Right atrium auricular region (tissue), 2 donors: ENCODE results near the gene ZMAT5. TPM values are rescaled to one million over a fixed set of nuclear protein-coding genes. Genes with fewer than 3 reads are reported as not detected.

Source experiments
- DNase-seq: peaks from one replicate; pipeline ENCODE4 v3.0.0-alpha.2; 2019; ENCODE audit warnings: low spot score
- H3K27ac ChIP-seq, 2 donors: fragments of 200-600 bp; sonication (generic); 1 replicate in 1 of 2; 2 replicates in 1 of 2; pipeline ENCODE4 v1.5.1; 2016 to 2019
- H3K27me3 ChIP-seq, 2 donors: fragments of 200-600 bp; sonication (generic); one replicate each; pipeline versions ENCODE4 v1.5.1 to v1.6.0; 2017 to 2019
- H3K36me3 ChIP-seq: fragments of 200-600 bp; sonication (generic); one replicate; pipeline ENCODE4 v1.5.1; 2016
- H3K4me1 ChIP-seq, 2 donors: fragments of 200-600 bp; sonication (generic); one replicate each; pipeline versions ENCODE4 v1.5.1 to v1.6.0; 2017 to 2019
- H3K4me3 ChIP-seq, 2 donors: fragments of 200-600 bp; sonication (generic); 1 replicate in 1 of 2; 2 replicates in 1 of 2; pipeline ENCODE4 v1.5.1; 2017 to 2019; ENCODE audit warnings: mild to moderate bottlenecking in 1 of 2, moderate library complexity in 1 of 2
- H3K9me3 ChIP-seq, 2 donors: fragments of 200-600 bp; sonication (generic); one replicate each; pipeline ENCODE4 v1.5.1; 2019
- CTCF ChIP-seq, 2 donors: fragments of 200-600 bp; sonication (generic); IDR thresholded peaks; one replicate each; pipeline ENCODE4 v1.5.1; 2019; ENCODE audit warnings: antibody characterized with exemption in 2 of 2
- total RNA-seq, 2 donors: library from RNA; depleted of rRNA; stranded (reverse); fragments of >200 nt; gene quantifications; one replicate each; pipeline ENCODE4 v1.1.0, GENCODE V29; 2016

ZMAT5 gene
- total RNA-seq, 2 donors from 2014 or later, result 17.0 to 22.9 TPM

- peaks cover 18% of the 10 kb centered on the region for H3K36me3 ChIP-seq
Measured at GRCh38 chr22:29737251-29738117, 29.3 kb downstream of the ZMAT5 start.

GRCh38 chr22:29735416-29735815, 31.4 kb downstream of the ZMAT5 start:
- no peaks in the 10 kb centered on the region for H3K9me3 ChIP-seq
- no peaks in the 10 kb centered on the region for H3K4me1 ChIP-seq
- no peak for DNase-seq
- peaks cover 19% of the 10 kb centered on the region for H3K36me3 ChIP-seq
- TF ChIP-seq CTCF (IDR thresholded peaks at IDR 0.05), result no peak
- no peak overlapping the region for H3K27ac ChIP-seq
- no peak overlapping the region for H3K4me3 ChIP-seq
- H3K27me3 ChIP-seq, result no peaks in the 10 kb centered on the region

More at GRCh38 chr22:29737251-29738117, 29.3 kb downstream of the ZMAT5 start:
- no peak for DNase-seq
- no peak for TF ChIP-seq CTCF (IDR thresholded peaks at IDR 0.05)
- H3K9me3 ChIP-seq, result no peaks in the 10 kb centered on the region
- H3K4me1 ChIP-seq, result no peaks in the 10 kb centered on the region
- no peaks in the 10 kb centered on the region for H3K27me3 ChIP-seq
- H3K4me3 ChIP-seq, result no peak overlapping the region
- H3K27ac ChIP-seq, result no peak overlapping the region

- no peak for DNase-seq
- Histone ChIP-seq H3K4me3 (no peak overlapping the region), H3K4me1 (no peaks in the 10 kb centered on the region), H3K27me3 (no peaks in the 10 kb centered on the region), H3K9me3 (no peaks in the 10 kb centered on the region), H3K27ac (no peak overlapping the region), H3K36me3 (peaks cover 18% of the 10 kb centered on the region)
- TF ChIP-seq CTCF (IDR thresholded peaks at IDR 0.05), result no peak
Measured at GRCh38 chr22:29734838-29735237, 32.0 kb downstream of the ZMAT5 start.

- no peaks in the 10 kb centered on the region for H3K4me1 ChIP-seq
- H3K27ac ChIP-seq, result no peak overlapping the region
- TF ChIP-seq CTCF (IDR thresholded peaks at IDR 0.05), result no peak
- no peak for DNase-seq
- H3K27me3 ChIP-seq, result no peaks in the 10 kb centered on the region
- H3K4me3 ChIP-seq, result no peak overlapping the region
- no peaks in the 10 kb centered on the region for H3K9me3 ChIP-seq
- peaks cover 13% of the 10 kb centered on the region for H3K36me3 ChIP-seq
Measured at GRCh38 chr22:29734406-29734805, 32.4 kb downstream of the ZMAT5 start.

GRCh38 chr22:29733362-29734201, 33.2 kb downstream of the ZMAT5 start:
- Histone ChIP-seq H3K27ac (no peak overlapping the region), H3K36me3 (peaks cover 7% of the 10 kb centered on the region), H3K4me3 (no peak overlapping the region), H3K4me1 (no peaks in the 10 kb centered on the region), H3K9me3 (no peaks in the 10 kb centered on the region), H3K27me3 (no peaks in the 10 kb centered on the region)
- TF ChIP-seq CTCF (IDR thresholded peaks at IDR 0.05), result no peak
- DNase-seq, result no peak
